Panc1 (cell line): ENCODE measurements around the gene KCNA5. TPM values are rescaled to one million over a fixed set of nuclear protein-coding genes. Genes with fewer than 3 reads are reported as not detected.

Experiments used
- ATAC-seq: fragments of 200-7000 bp; cut with Tn5 transposase; 2 replicates; pipeline ENCODE4 v1.9.1; 2020; ENCODE audit warnings: mild to moderate bottlenecking, moderate library complexity
- BruUV-seq: library from RNA; stranded (reverse); fragments of 400-500 nt; replicated peaks from 2 replicates; lab custom pipeline; 2021; lab: Mats Ljungman, UMichigan
- CTCF ChIA-PET: fragments of 300-600 bp; sonication (Branson Sonifier 250); formaldehyde crosslinking; loops from one replicate; lab custom pipeline; 2022; ENCODE audit warnings: antibody characterized with exemption; lab: Charles Lee
- POLR2A ChIA-PET: fragments of 300-600 bp; sonication (Branson Sonifier 250); formaldehyde crosslinking; loops from one replicate; lab custom pipeline; 2022; ENCODE audit warnings: antibody characterized with exemption; lab: Charles Lee
- DNase-seq: peaks from one replicate; pipeline ENCODE4 v3.0.0-alpha.2; 2010; ENCODE audit warnings: low read depth, low spot score
- H3K27ac ChIP-seq: 2 replicates; pipeline ENCODE4 v1.5.1; 2011; ENCODE audit warnings: mild to moderate bottlenecking, low read length, inconsistent platforms
- H3K27me3 ChIP-seq: fragments of 200-500 bp; sonication (Bioruptor generic); 2 replicates; pipeline ENCODE4 v1.6.0; 2014; ENCODE audit warnings: low read length, inconsistent platforms; ENCODE audit not compliant: control insufficient read depth, insufficient read depth
- H3K36me3 ChIP-seq: fragments of 200-500 bp; sonication (Bioruptor generic); 2 replicates; pipeline ENCODE4 v1.5.1; 2014; ENCODE audit warnings: inconsistent platforms, mild to moderate bottlenecking, low read length, moderate library complexity; ENCODE audit not compliant: control insufficient read depth, insufficient read depth
- H3K4me1 ChIP-seq: 2 replicates; pipeline ENCODE4 v1.5.1; 2011; ENCODE audit warnings: inconsistent platforms, mild to moderate bottlenecking, low read length, moderate library complexity; ENCODE audit not compliant: control insufficient read depth, insufficient read depth
- H3K4me3 ChIP-seq, 2 experiments: 2 replicates each; pipeline ENCODE4 v1.5.1; 2011 to 2012; ENCODE audit warnings: low read depth in 2 of 2, low read length in 2 of 2, mild to moderate bottlenecking in 2 of 2, inconsistent platforms in 1 of 2, moderate library complexity in 1 of 2
- H3K9me3 ChIP-seq: fragments of 200-500 bp; sonication (Bioruptor generic); 2 replicates; pipeline ENCODE4 v1.5.1; 2014; ENCODE audit warnings: low read depth, mild to moderate bottlenecking, inconsistent platforms, low read length, moderate library complexity; ENCODE audit not compliant: control insufficient read depth, insufficient read depth
- CTCF ChIP-seq: fragments of 450-650 bp; IDR thresholded peaks from 2 replicates; pipeline ENCODE4 v1.5.1; 2017; ENCODE audit warnings: mild to moderate bottlenecking
- POLR2AphosphoS5 ChIP-seq: IDR thresholded peaks from 2 replicates; pipeline ENCODE4 v1.6.1; 2012; ENCODE audit warnings: mild to moderate bottlenecking, low read depth, low read length, moderate library complexity
- SIN3A ChIP-seq: IDR thresholded peaks from 2 replicates; pipeline ENCODE4 v1.6.1; 2012; ENCODE audit warnings: low read depth, mild to moderate bottlenecking, low read length, moderate library complexity, borderline replicate concordance; ENCODE audit not compliant: insufficient read depth
- TCF7L2 ChIP-seq: IDR thresholded peaks from 2 replicates; pipeline ENCODE4 v1.6.1; 2011; ENCODE audit warnings: mild to moderate bottlenecking, low read depth, low read length, inconsistent platforms
- in situ Hi-C: cut with HindIII; loops from 2 replicates; pipeline ENCODE4 v1.10.0; 2016; ENCODE audit warnings: low sequenced_read_pairs, low pct_unique_long_range_greater_than_20kb
- intact Hi-C: fragments of 100-400 bp; cut with micrococcal nuclease; formaldehyde crosslinking; loops from one replicate; pipeline ENCODE4 v1.10.0; 2022; ENCODE audit not compliant: unreplicated experiment
- total RNA-seq: library from RNA; stranded (reverse); gene quantifications from one replicate; pipeline ENCODE4 v1.2.1, GENCODE V29; 2021; ENCODE audit not compliant: unreplicated experiment
- TF ChIP-seq, protein P1 (sequence below), 2 experiments: IDR thresholded peaks; 2 replicates each; pipeline ENCODE4 v1.6.1; 2011 to 2012; ENCODE audit warnings: low read depth in 2 of 2, control low read depth in 1 of 2, low read length in 1 of 2, mild to moderate bottlenecking in 1 of 2, moderate library complexity in 1 of 2; ENCODE audit not compliant: insufficient read depth in 1 of 2

KCNA5 gene
- total RNA-seq, 1 experiment from 2014 or later, result not detected

DNA sequence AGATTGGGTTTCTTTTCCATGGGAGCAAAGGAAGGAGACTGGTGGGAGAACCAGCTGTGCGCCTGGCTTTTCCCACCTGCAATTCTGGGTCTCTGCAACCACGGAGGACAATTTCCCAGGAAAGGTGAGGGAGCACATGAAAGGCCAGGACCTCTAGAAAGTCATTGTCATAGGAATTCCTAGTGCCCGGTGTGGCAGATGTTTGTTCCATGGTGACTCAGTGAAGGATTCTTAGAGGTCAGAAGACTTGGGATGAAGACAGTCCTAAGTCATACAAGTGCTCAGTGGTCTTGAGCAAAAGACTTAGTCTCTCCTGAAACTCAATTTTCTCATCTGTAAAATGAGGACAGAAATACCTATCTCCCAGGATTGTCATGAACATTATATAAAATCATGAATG is 51.3 kb downstream of the KCNA5 start:
- H3K4me1 ChIP-seq, result no peaks in the 10 kb centered on the region
- TF ChIP-seq CTCF, result no peak
- no peak for TF ChIP-seq POLR2AphosphoS5
- TF ChIP-seq, protein P1, sequence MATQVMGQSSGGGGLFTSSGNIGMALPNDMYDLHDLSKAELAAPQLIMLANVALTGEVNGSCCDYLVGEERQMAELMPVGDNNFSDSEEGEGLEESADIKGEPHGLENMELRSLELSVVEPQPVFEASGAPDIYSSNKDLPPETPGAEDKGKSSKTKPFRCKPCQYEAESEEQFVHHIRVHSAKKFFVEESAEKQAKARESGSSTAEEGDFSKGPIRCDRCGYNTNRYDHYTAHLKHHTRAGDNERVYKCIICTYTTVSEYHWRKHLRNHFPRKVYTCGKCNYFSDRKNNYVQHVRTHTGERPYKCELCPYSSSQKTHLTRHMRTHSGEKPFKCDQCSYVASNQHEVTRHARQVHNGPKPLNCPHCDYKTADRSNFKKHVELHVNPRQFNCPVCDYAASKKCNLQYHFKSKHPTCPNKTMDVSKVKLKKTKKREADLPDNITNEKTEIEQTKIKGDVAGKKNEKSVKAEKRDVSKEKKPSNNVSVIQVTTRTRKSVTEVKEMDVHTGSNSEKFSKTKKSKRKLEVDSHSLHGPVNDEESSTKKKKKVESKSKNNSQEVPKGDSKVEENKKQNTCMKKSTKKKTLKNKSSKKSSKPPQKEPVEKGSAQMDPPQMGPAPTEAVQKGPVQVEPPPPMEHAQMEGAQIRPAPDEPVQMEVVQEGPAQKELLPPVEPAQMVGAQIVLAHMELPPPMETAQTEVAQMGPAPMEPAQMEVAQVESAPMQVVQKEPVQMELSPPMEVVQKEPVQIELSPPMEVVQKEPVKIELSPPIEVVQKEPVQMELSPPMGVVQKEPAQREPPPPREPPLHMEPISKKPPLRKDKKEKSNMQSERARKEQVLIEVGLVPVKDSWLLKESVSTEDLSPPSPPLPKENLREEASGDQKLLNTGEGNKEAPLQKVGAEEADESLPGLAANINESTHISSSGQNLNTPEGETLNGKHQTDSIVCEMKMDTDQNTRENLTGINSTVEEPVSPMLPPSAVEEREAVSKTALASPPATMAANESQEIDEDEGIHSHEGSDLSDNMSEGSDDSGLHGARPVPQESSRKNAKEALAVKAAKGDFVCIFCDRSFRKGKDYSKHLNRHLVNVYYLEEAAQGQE (IDR thresholded peaks at IDR 0.05; ENCODE audit: insufficient read depth in 1 of 2, low read depth in 2 of 2, low read length in 1 of 2), result no peak
- TF ChIP-seq TCF7L2, result no peak
- no peak for TF ChIP-seq SIN3A
- no peaks in the 10 kb centered on the region for H3K9me3 ChIP-seq
- ChIA-PET CTCF (no interaction called here), POLR2A (no interaction called here)
- ATAC-seq, result no peak
- H3K27me3 ChIP-seq, result no peaks in the 10 kb centered on the region; the same call in 1 of the 2 replicates
- DNase-seq, result no peak
- H3K27ac ChIP-seq, result no peak overlapping the region
- H3K4me3 ChIP-seq, result no peak overlapping the region
- BruUV-seq, result no TSS peak
- no peaks in the 10 kb centered on the region for H3K36me3 ChIP-seq
- intact Hi-C loops (no loop called here), in situ Hi-C loops (no loop called here)

Other genes starting within 250 kb of the KCNA5 start
- gene KCNA1, start 134.0 kb upstream of the KCNA5 start, total RNA-seq, result not detected